HG03175 (cell line): ENCODE results near the gene ANHX.

ENCODE experiments used
- ATAC-seq: cut with Tn5 transposase; IDR thresholded peaks from one replicate; pipeline ENCODE4 v1.9.1; 2021; ENCODE audit warnings: mild to moderate bottlenecking, moderate library complexity; ENCODE audit not compliant: unreplicated experiment

The ANHX gene

DNA sequence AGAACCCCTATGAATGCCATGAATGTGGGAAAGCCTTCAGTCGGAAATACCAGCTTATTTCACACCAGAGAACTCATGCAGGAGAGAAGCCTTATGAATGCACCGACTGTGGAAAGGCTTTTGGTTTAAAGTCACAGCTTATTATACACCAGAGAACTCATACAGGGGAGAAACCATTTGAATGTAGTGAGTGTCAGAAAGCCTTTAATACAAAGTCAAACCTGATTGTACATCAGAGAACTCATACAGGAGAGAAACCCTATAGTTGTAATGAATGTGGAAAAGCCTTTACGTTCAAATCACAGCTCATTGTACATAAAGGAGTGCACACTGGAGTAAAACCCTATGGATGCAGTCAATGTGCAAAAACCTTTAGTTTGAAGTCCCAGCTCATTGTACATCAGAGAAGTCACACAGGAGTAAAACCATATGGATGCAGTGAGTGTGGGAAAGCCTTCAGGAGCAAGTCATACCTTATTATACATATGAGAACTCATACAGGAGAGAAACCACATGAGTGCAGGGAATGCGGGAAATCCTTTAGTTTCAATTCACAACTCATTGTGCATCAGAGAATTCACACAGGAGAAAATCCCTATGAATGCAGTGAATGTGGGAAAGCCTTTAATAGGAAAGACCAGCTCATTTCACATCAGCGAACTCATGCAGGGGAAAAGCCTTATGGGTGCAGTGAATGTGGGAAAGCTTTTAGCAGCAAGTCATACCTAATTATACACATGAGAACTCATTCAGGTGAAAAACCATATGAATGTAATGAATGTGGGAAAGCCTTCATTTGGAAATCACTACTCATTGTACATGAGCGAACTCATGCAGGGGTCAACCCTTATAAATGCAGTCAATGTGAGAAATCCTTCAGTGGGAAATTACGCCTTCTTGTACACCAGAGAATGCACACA is 32.1 kb downstream of the ANHX start:
- ATAC-seq: no peak

DNA sequence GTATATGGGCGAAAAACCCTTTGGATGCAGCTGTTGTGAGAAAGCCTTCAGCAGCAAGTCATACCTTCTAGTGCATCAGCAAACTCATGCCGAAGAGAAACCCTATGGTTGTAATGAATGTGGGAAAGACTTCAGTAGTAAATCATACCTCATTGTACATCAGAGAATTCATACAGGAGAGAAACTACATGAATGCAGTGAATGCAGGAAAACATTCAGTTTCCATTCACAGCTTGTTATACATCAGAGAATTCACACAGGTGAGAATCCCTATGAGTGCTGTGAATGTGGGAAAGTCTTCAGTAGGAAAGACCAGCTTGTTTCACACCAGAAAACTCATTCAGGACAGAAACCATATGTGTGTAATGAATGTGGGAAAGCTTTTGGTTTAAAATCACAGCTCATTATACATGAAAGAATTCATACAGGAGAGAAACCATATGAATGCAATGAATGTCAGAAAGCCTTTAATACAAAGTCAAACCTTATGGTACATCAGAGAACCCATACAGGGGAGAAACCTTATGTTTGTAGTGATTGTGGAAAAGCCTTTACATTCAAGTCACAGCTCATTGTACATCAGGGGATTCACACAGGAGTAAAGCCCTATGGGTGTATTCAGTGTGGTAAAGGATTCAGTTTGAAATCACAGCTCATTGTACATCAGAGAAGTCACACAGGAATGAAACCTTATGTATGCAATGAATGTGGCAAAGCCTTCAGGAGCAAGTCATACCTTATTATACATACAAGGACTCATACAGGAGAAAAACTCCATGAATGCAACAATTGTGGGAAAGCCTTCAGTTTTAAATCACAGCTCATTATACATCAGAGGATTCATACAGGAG is 33.0 kb downstream of the ANHX start:
- ATAC-seq: no peak

DNA sequence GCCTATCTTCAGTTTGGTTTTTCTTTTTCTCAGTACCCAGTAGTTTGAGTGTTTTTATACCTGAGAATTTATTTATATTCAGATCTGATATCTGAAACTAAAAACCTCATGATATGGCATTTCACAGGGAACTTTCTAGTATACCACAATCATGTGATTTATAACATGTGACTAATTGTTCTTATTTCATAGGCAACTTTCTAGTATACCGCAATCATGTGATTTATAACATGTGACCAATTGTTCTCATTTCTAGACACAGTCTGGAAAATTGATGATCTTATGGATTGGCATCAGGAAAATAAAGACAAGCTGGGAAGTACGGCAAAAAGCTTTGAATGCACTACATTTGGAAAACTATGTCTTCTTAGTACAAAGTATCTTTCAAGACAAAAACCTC is 33.8 kb downstream of the ANHX start:
- no peak for ATAC-seq

DNA sequence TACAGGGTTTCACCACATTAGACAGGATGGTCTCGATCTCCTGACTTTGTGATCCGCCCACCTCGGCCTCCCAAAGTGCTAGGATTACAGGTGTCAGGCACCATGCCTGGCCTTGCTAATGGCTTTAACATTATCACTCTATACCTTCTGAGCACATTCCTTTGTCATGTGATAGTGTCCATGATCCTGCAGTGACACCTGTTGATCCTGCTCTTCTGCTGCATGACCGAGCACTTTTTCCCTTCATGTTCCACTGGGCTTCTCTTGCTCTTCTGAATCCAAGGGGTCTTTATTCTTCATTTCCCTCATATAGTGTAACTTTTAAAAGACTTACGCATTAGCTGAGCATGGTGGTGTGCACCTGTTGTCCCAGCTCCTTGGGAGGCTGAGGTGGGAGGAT is 42.8 kb downstream of the ANHX start:
- ATAC-seq: no peak

DNA sequence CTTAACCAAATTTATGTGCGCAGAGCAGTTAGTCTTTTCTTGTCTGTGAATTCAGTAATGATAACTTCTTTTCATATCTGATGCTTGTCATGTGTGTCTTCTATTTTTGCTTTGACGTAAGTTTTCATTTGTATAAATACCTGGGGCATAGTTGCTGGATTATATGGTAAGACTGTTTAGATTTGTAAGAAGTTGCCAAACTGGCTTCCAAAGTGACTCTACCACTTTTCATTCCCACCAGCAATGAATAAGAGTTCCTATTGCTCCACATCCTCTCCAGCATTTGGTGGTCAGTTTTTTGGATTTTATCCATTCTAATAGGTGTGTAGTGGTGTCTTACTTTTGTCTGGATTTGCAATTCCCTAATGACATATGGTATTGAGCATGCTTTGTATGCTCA is 45.5 kb downstream of the ANHX start:
- ATAC-seq: no peak

DNA sequence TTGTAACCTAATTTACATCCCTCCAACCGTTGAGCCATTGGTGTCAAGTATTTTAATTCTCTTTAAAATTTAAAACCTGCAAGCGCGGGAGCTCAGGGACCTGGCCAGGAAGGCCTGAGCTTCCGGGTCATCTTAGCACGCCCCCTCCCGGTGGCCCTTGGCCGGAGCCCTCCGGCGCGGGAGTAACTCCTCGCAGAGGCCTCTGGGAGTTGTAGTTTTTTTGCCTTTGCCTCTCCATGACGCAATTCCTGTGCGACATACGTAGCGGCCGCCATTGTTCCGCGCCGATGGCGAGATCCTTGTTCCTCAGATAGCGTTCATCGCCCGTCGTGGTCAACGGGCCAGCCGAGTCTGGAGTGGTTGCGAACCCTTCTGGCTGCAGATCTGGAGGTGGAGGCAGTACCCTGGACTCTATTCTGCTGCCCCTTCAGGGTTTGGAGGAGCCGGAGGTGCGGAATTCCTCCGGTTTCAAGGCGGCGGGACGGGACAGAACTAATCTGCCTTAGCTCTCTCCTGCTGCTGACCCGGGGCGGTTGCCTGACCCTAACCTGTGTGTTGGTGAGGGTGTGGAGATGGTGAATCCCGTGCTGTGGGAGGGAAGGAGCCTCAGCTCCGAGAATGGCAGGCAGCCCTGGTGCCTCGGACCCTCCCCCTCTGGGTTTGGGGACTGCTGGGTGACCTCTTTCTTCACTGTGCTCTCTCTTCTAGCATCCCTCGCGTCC is 54.3 kb downstream of the ANHX start, which contains the start of gene ZNF268:
Gene ZNF268 (plus strand): TSS at position 258 of the 722 bp plus-strand sequence. CDS start 503 bp downstream, outside the sequence.
- ATAC-seq: peak; percentile 96

DNA sequence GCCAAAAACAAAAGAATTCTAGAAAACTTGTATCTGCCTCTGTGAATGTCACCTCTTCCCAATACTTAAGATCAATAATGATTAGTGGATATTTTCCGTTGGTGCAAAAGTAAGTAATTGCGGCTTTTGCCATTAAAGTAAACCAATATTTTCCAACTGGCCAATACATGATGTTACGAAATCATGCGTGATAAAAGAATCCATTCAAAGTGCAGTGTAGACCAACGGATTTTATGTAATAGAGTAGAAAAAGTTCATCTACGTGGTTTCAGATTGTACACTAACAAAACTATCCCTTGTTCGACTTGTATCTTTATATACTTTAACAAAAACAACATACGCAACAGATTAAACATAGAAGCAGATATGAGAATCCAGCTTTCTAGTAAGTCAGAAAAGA is 55.0 kb downstream of the ANHX start:
- no peak for ATAC-seq

DNA sequence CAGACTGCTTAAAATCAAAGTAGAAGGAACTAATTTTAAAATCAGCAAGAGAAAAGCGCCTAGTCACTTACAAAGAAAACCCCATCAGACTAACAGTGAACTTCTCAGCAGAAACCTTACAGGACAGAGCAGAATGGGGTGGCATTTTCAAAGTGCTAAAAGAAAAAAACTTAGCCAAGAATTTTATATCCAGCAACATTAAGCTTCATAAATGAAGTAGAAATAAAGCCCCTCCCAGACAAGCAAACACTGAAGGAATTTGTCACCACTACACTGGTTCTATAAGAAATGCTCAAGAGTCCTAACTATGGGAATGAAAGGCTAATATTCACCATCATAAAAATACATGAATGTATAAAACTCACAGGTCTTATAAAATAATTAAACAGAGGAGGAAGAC is 60.8 kb downstream of the ANHX start:
- no peak for ATAC-seq

DNA sequence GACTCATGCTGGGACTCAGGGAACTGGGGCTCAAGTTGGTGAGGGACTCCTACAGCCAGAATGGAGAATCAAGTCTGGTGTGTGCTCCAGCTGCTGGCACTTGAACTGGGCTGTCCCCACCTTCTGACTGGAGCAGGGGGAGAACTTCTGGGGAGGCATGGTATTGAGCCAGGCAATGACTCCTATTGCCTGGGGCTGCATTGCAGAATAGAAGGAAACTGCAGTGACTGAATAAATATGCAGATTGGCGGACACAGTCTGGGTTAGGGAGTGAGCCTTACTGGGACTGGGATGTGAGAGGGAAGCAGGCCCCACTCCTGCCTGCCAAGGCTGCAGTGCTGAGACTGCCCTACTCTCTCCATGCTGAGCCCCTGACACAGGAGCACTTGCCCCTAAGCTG is 63.2 kb downstream of the ANHX start:
- no peak for ATAC-seq
